Aorta (tissue), 5 donors: ENCODE measurements around the gene GPR3. TPM values are rescaled to one million over a fixed set of nuclear protein-coding genes. Genes with fewer than 3 reads are reported as not detected.

Experiments used
- ATAC-seq: fragments of 200-7000 bp; cut with Tn5 transposase; one replicate; pipeline ENCODE4 v1.9.1; 2022; ENCODE audit warnings: moderate library complexity; ENCODE audit not compliant: low FRiP score
- DNase-seq, 2 donors: peaks; one replicate each; pipeline ENCODE4 v3.0.0-alpha.2; 2020
- H3K27ac ChIP-seq, 2 donors: one replicate each; pipeline ENCODE4 v1.5.1; 2013; ENCODE audit warnings: low read length in 2 of 2, mild to moderate bottlenecking in 2 of 2, moderate library complexity in 2 of 2, control low read depth in 1 of 2, inconsistent platforms in 1 of 2, low read depth in 1 of 2
- H3K27me3 ChIP-seq, 2 donors: one replicate each; pipeline ENCODE4 v1.6.1; 2013; ENCODE audit warnings: control low read depth in 1 of 2, low read length in 1 of 2, mild to moderate bottlenecking in 1 of 2, moderate library complexity in 1 of 2; ENCODE audit not compliant: insufficient read depth in 2 of 2, control insufficient read depth in 1 of 2
- H3K36me3 ChIP-seq, 2 donors: one replicate each; pipeline ENCODE4 v1.6.1; 2013; ENCODE audit warnings: control low read depth in 1 of 2, low read length in 1 of 2, mild to moderate bottlenecking in 1 of 2; ENCODE audit not compliant: insufficient read depth in 2 of 2, control insufficient read depth in 1 of 2
- H3K4me1 ChIP-seq, 2 donors: one replicate each; pipeline ENCODE4 v1.6.1; 2013; ENCODE audit warnings: low read length in 2 of 2, control low read depth in 1 of 2, mild to moderate bottlenecking in 1 of 2, moderate library complexity in 1 of 2; ENCODE audit not compliant: insufficient read depth in 2 of 2, control insufficient read depth in 1 of 2
- H3K4me3 ChIP-seq, 2 donors: one replicate each; pipeline ENCODE4 v1.5.1; 2013; ENCODE audit warnings: low read length in 2 of 2, control low read depth in 1 of 2, mild to moderate bottlenecking in 1 of 2
- H3K9me3 ChIP-seq: one replicate; pipeline ENCODE4 v1.6.1; 2013; ENCODE audit warnings: mild to moderate bottlenecking, low read length; ENCODE audit not compliant: control insufficient read depth
- WGBS, 2 donors: extraction: QIAGEN DNeasy Blood & Tissue Kit; methylation state at CpG; one replicate each; pipeline ENCODE4 v1.1.7; 2013; 5-methylcytosine and 5-hydroxymethylcytosine counted together
- intact Hi-C, 2 donors: fragments of 100-400 bp; cut with DNase I; formaldehyde crosslinking; loops; one replicate each; pipeline versions ENCODE4 v1.14.2 to v1.15.0; 2022
- polyA plus RNA-seq, 2 donors: library from polyadenylated mRNA; stranded (reverse); fragments of 200-250 nt; gene quantifications; one replicate each; pipeline ENCODE4 v1.2.3, GENCODE V29; 2013
- total RNA-seq, 2 donors: library from RNA; stranded (reverse); fragmentation: NEBNext Ultra II Directional; extraction: Animal tissue kit (Norgen Biotek cat#: 25700); gene quantifications; one replicate each; pipeline ENCODE4 v1.2.1, GENCODE V29; 2021
- donor health status: healthy with polysubstance abuse.
- donor health status: Bipolar disorder and iron deficiency.
- donor health status: DM: no; HTN: no; CAD: no.
- donor health status: DM: no; HTN: no; CAD: no.
- donor health status: DM: yes; HTN: yes; CAD: no.

The GPR3 gene
- total and polyA plus RNA-seq, 4 donors, result 0.20 to 0.93 (median 0.68) TPM; not detected in 1

DNA sequence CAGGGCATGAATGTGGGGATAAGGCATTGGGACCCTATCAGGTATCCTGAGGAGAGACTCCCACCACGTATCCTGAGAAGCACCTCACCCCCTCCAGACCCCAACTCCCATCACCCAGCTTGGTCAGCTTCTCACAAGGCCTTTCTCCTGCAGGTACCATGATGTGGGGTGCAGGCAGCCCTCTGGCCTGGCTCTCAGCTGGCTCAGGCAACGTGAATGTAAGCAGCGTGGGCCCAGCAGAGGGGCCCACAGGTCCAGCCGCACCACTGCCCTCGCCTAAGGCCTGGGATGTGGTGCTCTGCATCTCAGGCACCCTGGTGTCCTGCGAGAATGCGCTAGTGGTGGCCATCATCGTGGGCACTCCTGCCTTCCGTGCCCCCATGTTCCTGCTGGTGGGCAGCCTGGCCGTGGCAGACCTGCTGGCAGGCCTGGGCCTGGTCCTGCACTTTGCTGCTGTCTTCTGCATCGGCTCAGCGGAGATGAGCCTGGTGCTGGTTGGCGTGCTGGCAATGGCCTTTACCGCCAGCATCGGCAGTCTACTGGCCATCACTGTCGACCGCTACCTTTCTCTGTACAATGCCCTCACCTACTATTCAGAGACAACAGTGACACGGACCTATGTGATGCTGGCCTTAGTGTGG lies 1.3 kb downstream of the GPR3 start:
- Histone ChIP-seq H3K4me3 (no peak overlapping the region), H3K27me3 (no peaks in the 10 kb centered on the region), H3K27ac (no peak overlapping the region), H3K9me3 (no peaks in the 10 kb centered on the region), H3K4me1 (no peaks in the 10 kb centered on the region), H3K36me3 (no peaks in the 10 kb centered on the region)
- ATAC-seq, result no peak
- no peak for DNase-seq
- 95% methylated on average over 18 of the region's 18 CpGs for WGBS, 2 donors
- intact Hi-C loops, result loop anchor here (2.0 to 10.0 kb wide), 5 partner anchors 37 to 289 kb away; no protein-coding TSS in a partner anchor

DNA sequence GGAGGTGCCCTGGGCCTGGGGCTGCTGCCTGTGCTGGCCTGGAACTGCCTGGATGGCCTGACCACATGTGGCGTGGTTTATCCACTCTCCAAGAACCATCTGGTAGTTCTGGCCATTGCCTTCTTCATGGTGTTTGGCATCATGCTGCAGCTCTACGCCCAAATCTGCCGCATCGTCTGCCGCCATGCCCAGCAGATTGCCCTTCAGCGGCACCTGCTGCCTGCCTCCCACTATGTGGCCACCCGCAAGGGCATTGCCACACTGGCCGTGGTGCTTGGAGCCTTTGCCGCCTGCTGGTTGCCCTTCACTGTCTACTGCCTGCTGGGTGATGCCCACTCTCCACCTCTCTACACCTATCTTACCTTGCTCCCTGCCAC lies 1.8 kb downstream of the GPR3 start:
- H3K9me3 ChIP-seq, result no peaks in the 10 kb centered on the region
- DNase-seq (no peak), ATAC-seq (no peak)
- no peaks in the 10 kb centered on the region for H3K36me3 ChIP-seq
- intact Hi-C loops, result loop anchor here (5.0 to 10.0 kb wide), 3 partner anchors 213 to 289 kb away; no protein-coding TSS in a partner anchor
- no peak overlapping the region for H3K27ac ChIP-seq
- no peaks in the 10 kb centered on the region for H3K4me1 ChIP-seq
- no peaks in the 10 kb centered on the region for H3K27me3 ChIP-seq
- no peak overlapping the region for H3K4me3 ChIP-seq
- WGBS, 2 donors, result 95 to 99% methylated on average over 9 of the region's 9 CpGs

GRCh38 chr1:27394925-27395324 lies 2.5 kb downstream of the GPR3 start:
- no peak for ATAC-seq
- H3K27me3 ChIP-seq, result no peaks in the 10 kb centered on the region
- no peak for DNase-seq
- intact Hi-C loops, result loop anchor here (5.0 to 10.0 kb wide), 3 partner anchors 212 to 290 kb away; no protein-coding TSS in a partner anchor
- H3K4me3 ChIP-seq, result no peak overlapping the region
- no peaks in the 10 kb centered on the region for H3K36me3 ChIP-seq
- H3K27ac ChIP-seq, result no peak overlapping the region
- H3K4me1 ChIP-seq, result no peaks in the 10 kb centered on the region
- no peaks in the 10 kb centered on the region for H3K9me3 ChIP-seq
- WGBS, 2 donors, result 71 to 74% methylated on average over 1 of the region's 1 CpG

- WGBS, 2 donors, result 4 to 5% methylated on average over 10 of the region's 10 CpGs
- peak; percentile 58 for ATAC-seq
- DNase-seq, result peak; percentile 81 to 92
Measured at GRCh38 chr1:27395441-27396195, 3.2 kb downstream of the GPR3 start.

GRCh38 chr1:27397110-27397509 lies 4.7 kb downstream of the GPR3 start:
- H3K36me3 ChIP-seq, result no peaks in the 10 kb centered on the region
- H3K27me3 ChIP-seq, result no peaks in the 10 kb centered on the region
- 57 to 60% methylated on average over 3 of the region's 3 CpGs for WGBS, 2 donors
- intact Hi-C loops, result loop anchor here in 1 of 2 donors (2.0 to 10.0 kb wide), 3 partner anchors 208 to 292 kb away; partner anchors contain the start of gene AHDC1
- H3K9me3 ChIP-seq, result no peaks in the 10 kb centered on the region
- no peak for ATAC-seq
- no peaks in the 10 kb centered on the region for H3K4me1 ChIP-seq
- H3K4me3 ChIP-seq, result no peak overlapping the region
- H3K27ac ChIP-seq, result no peak overlapping the region
- DNase-seq, result no peak

More at GRCh38 chr1:27395441-27396195, 3.2 kb downstream of the GPR3 start:
- Histone ChIP-seq H3K27me3 (no peaks in the 10 kb centered on the region), H3K9me3 (no peaks in the 10 kb centered on the region), H3K27ac (no peak overlapping the region), H3K36me3 (no peaks in the 10 kb centered on the region), H3K4me1 (no peaks in the 10 kb centered on the region), H3K4me3 (no peak overlapping the region)
- intact Hi-C loops, result loop anchor here in 1 of 2 donors (2.0 to 10.0 kb wide), 3 partner anchors 209 to 291 kb away; partner anchors contain the start of gene AHDC1

DNA sequence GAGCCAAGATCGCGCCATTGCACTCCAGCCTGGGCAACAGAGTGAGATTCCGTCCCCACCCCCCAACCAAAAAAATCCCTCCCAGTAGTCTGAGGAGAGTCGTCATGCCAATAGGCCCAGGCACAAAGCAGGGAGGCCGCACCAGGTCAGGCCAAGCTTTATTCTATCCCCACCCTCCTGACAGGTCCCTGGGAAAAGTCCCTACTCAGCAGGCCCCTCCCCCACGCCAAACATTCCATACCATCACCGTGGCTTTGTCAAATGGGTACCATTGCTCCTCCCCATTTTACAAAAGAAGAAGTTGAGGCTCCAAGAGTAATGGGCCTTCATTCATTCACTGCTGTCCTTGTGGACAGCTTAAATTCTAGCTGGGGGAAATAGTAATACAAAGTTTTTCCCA lies 5.3 kb downstream of the GPR3 start:
- Histone ChIP-seq H3K4me1 (no peaks in the 10 kb centered on the region), H3K27me3 (no peaks in the 10 kb centered on the region), H3K27ac (no peak overlapping the region), H3K36me3 (no peaks in the 10 kb centered on the region), H3K9me3 (no peaks in the 10 kb centered on the region), H3K4me3 (no peak overlapping the region)
- peak in 1 of 2 donors; percentile 51 for DNase-seq
- WGBS, 2 donors, result 52 to 58% methylated on average over 7 of the region's 7 CpGs
- intact Hi-C loops, result loop anchor here in 1 of 2 donors (2.0 to 10.0 kb wide), 3 partner anchors 207 to 293 kb away; partner anchors contain the start of gene AHDC1
- no peak for ATAC-seq

GRCh38 chr1:27398405-27399149 lies 6.2 kb downstream of the GPR3 start:
- Histone ChIP-seq H3K36me3 (no peaks in the 10 kb centered on the region), H3K9me3 (no peaks in the 10 kb centered on the region), H3K4me1 (no peaks in the 10 kb centered on the region), H3K4me3 (no peak overlapping the region), H3K27me3 (no peaks in the 10 kb centered on the region), H3K27ac (no peak overlapping the region)
- WGBS, 2 donors, result 72 to 83% methylated on average over 4 of the region's 4 CpGs
- intact Hi-C loops, result loop anchor here in 1 of 2 donors (10.0 kb wide), 2 partner anchors 266 to 294 kb away; no protein-coding TSS in a partner anchor
- DNase-seq, result no peak
- ATAC-seq, result no peak

- 43 to 48% methylated on average over 19 of the region's 19 CpGs for WGBS, 2 donors
Measured at GRCh38 chr1:27399251-27400025, 7.0 kb downstream of the GPR3 start.

More at GRCh38 chr1:27399251-27400025, 7.0 kb downstream of the GPR3 start:
- no peak for DNase-seq
- Histone ChIP-seq H3K36me3 (no peaks in the 10 kb centered on the region), H3K4me1 (no peaks in the 10 kb centered on the region), H3K9me3 (no peaks in the 10 kb centered on the region), H3K4me3 (no peak overlapping the region), H3K27ac (no peak overlapping the region), H3K27me3 (no peaks in the 10 kb centered on the region)
- ATAC-seq, result no peak
- intact Hi-C loops, result loop anchor here (5.0 to 10.0 kb wide), 5 partner anchors 85 to 295 kb away; no protein-coding TSS in a partner anchor
